ENCODE data around the gene TOLLIP.
"Not testable (repeated sequence)": the region's sequence is repeated elsewhere in the genome, so short reads cannot be mapped to it uniquely, and the experiment has no call there.

DNA sequence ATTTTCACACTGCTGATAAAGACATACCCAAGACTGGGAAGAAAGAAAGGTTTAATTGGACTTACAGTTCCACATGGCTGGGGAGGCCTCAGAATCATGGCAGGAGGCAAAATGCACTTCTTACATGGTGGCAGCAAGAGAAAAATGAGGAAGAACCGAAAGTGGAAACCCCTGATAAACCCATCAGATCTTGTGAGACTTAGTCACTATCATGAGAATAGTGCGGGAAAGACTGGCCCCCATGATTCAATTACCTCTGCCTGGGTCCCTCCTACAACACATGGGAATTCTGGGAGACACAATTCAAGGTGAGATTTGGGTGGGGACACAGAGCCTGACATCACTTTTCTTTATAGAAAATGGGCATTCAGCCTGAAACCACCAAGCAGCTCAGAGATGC is 42.5 kb downstream of the TOLLIP start:
- TF ChIP-seq, protein P1, sequence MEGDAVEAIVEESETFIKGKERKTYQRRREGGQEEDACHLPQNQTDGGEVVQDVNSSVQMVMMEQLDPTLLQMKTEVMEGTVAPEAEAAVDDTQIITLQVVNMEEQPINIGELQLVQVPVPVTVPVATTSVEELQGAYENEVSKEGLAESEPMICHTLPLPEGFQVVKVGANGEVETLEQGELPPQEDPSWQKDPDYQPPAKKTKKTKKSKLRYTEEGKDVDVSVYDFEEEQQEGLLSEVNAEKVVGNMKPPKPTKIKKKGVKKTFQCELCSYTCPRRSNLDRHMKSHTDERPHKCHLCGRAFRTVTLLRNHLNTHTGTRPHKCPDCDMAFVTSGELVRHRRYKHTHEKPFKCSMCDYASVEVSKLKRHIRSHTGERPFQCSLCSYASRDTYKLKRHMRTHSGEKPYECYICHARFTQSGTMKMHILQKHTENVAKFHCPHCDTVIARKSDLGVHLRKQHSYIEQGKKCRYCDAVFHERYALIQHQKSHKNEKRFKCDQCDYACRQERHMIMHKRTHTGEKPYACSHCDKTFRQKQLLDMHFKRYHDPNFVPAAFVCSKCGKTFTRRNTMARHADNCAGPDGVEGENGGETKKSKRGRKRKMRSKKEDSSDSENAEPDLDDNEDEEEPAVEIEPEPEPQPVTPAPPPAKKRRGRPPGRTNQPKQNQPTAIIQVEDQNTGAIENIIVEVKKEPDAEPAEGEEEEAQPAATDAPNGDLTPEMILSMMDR (IDR thresholded peaks at IDR 0.05), result not testable (repeated sequence)
- TF ChIP-seq POLR2A (IDR thresholded peaks at IDR 0.05), result not testable (repeated sequence)

All from right lobe of liver (tissue), 4 donors.